GM12801 (cell line): Measurements from ENCODE around the gene KPNA6.

Experiments
- TF ChIP-seq, protein P1 (sequence below): IDR thresholded peaks from one replicate; pipeline ENCODE4 v1.5.1; 2011; ENCODE audit warnings: control low read depth; ENCODE audit not compliant: insufficient read length; ENCODE audit errors: extremely low read depth

The KPNA6 gene

GRCh38 chr1:32223683-32224082, 115.8 kb downstream of the KPNA6 start:
- TF ChIP-seq, protein P1, sequence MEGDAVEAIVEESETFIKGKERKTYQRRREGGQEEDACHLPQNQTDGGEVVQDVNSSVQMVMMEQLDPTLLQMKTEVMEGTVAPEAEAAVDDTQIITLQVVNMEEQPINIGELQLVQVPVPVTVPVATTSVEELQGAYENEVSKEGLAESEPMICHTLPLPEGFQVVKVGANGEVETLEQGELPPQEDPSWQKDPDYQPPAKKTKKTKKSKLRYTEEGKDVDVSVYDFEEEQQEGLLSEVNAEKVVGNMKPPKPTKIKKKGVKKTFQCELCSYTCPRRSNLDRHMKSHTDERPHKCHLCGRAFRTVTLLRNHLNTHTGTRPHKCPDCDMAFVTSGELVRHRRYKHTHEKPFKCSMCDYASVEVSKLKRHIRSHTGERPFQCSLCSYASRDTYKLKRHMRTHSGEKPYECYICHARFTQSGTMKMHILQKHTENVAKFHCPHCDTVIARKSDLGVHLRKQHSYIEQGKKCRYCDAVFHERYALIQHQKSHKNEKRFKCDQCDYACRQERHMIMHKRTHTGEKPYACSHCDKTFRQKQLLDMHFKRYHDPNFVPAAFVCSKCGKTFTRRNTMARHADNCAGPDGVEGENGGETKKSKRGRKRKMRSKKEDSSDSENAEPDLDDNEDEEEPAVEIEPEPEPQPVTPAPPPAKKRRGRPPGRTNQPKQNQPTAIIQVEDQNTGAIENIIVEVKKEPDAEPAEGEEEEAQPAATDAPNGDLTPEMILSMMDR: no peak

DNA sequence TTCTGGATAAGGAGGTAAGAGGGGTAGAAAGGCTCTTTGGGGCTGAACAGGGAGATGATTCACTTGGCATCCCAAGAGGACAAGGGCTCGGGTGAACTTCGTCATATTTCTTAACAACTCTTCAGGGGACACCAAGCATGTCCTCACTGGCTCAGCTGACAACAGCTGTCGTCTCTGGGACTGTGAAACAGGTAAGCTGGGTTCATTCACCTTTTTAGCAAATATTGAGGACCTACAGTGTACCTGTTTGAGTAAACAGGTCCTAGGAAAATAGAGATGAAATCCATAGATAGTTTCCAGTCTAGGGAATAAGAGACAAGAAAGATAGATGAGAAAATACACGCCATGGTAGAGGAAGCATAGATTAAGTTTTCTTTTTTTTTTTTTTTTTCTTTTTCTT, 116.4 kb downstream of the KPNA6 start:
- TF ChIP-seq, protein P1: no peak
